GM18519 (cell line): ENCODE measurements around the gene ROPN1L.
"Not testable (repeated sequence)": the region's sequence is repeated elsewhere in the genome, so short reads cannot be mapped to it uniquely, and the experiment has no call there.

ENCODE experiments used
- ATAC-seq: cut with Tn5 transposase; IDR thresholded peaks from one replicate; pipeline ENCODE4 v1.9.1; 2021; ENCODE audit warnings: mild to moderate bottlenecking, moderate library complexity; ENCODE audit not compliant: unreplicated experiment, low FRiP score

Gene ROPN1L

GRCh38 chr5:10475931-10476676 is 34.4 kb downstream of the ROPN1L start:
- no peak for ATAC-seq

- no peak for ATAC-seq
These were observed 35.2 kb downstream of the ROPN1L start for GRCh38 chr5:10476878-10477277.

- no peak for ATAC-seq
These were observed 36.3 kb downstream of the ROPN1L start for GRCh38 chr5:10477943-10478342.

GRCh38 chr5:10478436-10478835 is 36.8 kb downstream of the ROPN1L start:
- no peak for ATAC-seq

GRCh38 chr5:10479154-10479721 is 37.6 kb downstream of the ROPN1L start:
- no peak for ATAC-seq

GRCh38 chr5:10480237-10480985 is 38.7 kb downstream of the ROPN1L start:
- ATAC-seq, result no peak

GRCh38 chr5:10481241-10481935 is 39.7 kb downstream of the ROPN1L start:
- ATAC-seq, result no peak

GRCh38 chr5:10482791-10483530 is 41.3 kb downstream of the ROPN1L start:
- ATAC-seq, result no peak

GRCh38 chr5:10484774-10485141 is 43.1 kb downstream of the ROPN1L start:
- ATAC-seq, result no peak

- ATAC-seq, result no peak
These were observed 43.6 kb downstream of the ROPN1L start for GRCh38 chr5:10485142-10485795.

- no peak for ATAC-seq
These were observed 44.2 kb downstream of the ROPN1L start for GRCh38 chr5:10485897-10486296.

GRCh38 chr5:10486511-10487344 is 45.0 kb downstream of the ROPN1L start:
- no peak for ATAC-seq

GRCh38 chr5:10488144-10488543 is 46.5 kb downstream of the ROPN1L start:
- ATAC-seq, result no peak

- peak; percentile 83 for ATAC-seq
These were observed 48.2 kb downstream of the ROPN1L start for GRCh38 chr5:10489810-10490426.

- ATAC-seq, result no peak
These were observed 49.4 kb downstream of the ROPN1L start for GRCh38 chr5:10490927-10491672.

- ATAC-seq, result no peak
These were observed 50.0 kb downstream of the ROPN1L start for GRCh38 chr5:10491673-10492026.

- ATAC-seq, result no peak
These were observed 52.2 kb downstream of the ROPN1L start for GRCh38 chr5:10493884-10494283.

GRCh38 chr5:10494497-10494896 is 52.8 kb downstream of the ROPN1L start:
- not testable (repeated sequence) for ATAC-seq
